ENCODE results near the gene HSD11B2.

HSD11B2 gene

DNA sequence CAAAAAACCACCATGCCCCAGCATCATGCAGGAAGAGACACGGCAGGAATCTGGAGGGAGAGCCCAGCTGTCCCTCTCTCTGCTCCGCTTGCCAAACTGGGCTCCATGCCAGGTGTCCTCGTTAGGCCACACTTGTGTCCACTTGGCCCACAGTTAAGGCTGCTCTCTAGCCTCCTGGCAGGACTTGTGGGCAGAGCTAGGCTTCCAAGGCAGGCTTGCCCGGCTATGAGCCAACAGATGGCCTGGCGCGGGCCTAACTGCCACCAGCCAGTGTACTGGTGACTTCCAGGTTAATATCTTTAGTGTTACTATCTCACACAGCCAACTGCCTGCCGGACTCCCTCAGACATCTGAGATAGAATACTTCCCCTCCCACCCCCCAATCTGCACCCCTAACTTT, 39.4 kb downstream of the HSD11B2 start:
- POLR2A ChIA-PET = interaction anchor here (0.6 to 1.0 kb wide), 2 partner anchors 360 to 595 kb away, joined by 4 read pairs; no protein-coding TSS in a partner anchor
- no peak overlapping the region for H3K27ac ChIP-seq (ENCODE audit: extremely low read depth, low read depth, low read length)

More for the DNA sequence above, 39.4 kb downstream of the HSD11B2 start:
- Histone ChIP-seq H3K4me1 (ENCODE audit: control insufficient read depth, insufficient read depth, low read length) (peaks cover 6% of the 10 kb centered on the region; the same call in 1 of the 2 replicates), H3K36me3 (ENCODE audit: control insufficient read depth in 2 of 2, insufficient read depth in 1 of 2, low read length in 2 of 2) (peaks cover 0 to 9% of the 10 kb centered on the region in 2 experiments; a peak in 1 of 3 replicates), H3K4me3 (ENCODE audit: low read depth, low read length) (no peak overlapping the region), H3K9me3 (ENCODE audit: control insufficient read depth, insufficient read depth, low read depth, low read length) (no peaks in the 10 kb centered on the region)
- CTCF ChIA-PET = interaction anchor here (0.7 to 1.6 kb wide), 4 partner anchors 11 to 190 kb away, joined by 3 to 4 read pairs (median 4); partner anchors contain the start of gene ATP6V0D1
- TF ChIP-seq ZNF16 (tag by site-specific recombination; IDR thresholded peaks at IDR 0.05; ENCODE audit: low read depth) (no peak), ZNF138 (tag by site-specific recombination; IDR thresholded peaks at IDR 0.05; ENCODE audit: borderline replicate concordance) (no peak), SP7 (tag by site-specific recombination; IDR thresholded peaks at IDR 0.05) (no peak), ZNF174 (tag by site-specific recombination; IDR thresholded peaks at IDR 0.05) (no peak), ZNF623 (tag by site-specific recombination; IDR thresholded peaks at IDR 0.05) (no peak), ZBTB7A (tag by site-specific recombination; IDR thresholded peaks at IDR 0.05; ENCODE audit: low read depth) (no peak), KLF9 (tag by site-specific recombination; IDR thresholded peaks at IDR 0.05; ENCODE audit: low read depth) (no peak), ZNF302 (tag by site-specific recombination; IDR thresholded peaks at IDR 0.05; ENCODE audit: low read depth) (no peak), BCL11A (tag by site-specific recombination; IDR thresholded peaks at IDR 0.05; ENCODE audit: low read depth) (no peak), ZNF311 (tag by site-specific recombination; IDR thresholded peaks at IDR 0.05; ENCODE audit: borderline replicate concordance) (no peak), ZNF558 (tag by site-specific recombination; IDR thresholded peaks at IDR 0.05) (no peak), ZFP3 (tag by site-specific recombination; IDR thresholded peaks at IDR 0.05; ENCODE audit: low read depth) (no peak), ZNF830 (tag by site-specific recombination; IDR thresholded peaks at IDR 0.05; ENCODE audit: low read depth) (no peak), ZNF561 (tag by site-specific recombination; IDR thresholded peaks at IDR 0.05; ENCODE audit: borderline replicate concordance) (no peak), ZNF610 (tag by site-specific recombination; IDR thresholded peaks at IDR 0.05; ENCODE audit: borderline replicate concordance) (no peak)
- TF ChIP-seq, protein P1, sequence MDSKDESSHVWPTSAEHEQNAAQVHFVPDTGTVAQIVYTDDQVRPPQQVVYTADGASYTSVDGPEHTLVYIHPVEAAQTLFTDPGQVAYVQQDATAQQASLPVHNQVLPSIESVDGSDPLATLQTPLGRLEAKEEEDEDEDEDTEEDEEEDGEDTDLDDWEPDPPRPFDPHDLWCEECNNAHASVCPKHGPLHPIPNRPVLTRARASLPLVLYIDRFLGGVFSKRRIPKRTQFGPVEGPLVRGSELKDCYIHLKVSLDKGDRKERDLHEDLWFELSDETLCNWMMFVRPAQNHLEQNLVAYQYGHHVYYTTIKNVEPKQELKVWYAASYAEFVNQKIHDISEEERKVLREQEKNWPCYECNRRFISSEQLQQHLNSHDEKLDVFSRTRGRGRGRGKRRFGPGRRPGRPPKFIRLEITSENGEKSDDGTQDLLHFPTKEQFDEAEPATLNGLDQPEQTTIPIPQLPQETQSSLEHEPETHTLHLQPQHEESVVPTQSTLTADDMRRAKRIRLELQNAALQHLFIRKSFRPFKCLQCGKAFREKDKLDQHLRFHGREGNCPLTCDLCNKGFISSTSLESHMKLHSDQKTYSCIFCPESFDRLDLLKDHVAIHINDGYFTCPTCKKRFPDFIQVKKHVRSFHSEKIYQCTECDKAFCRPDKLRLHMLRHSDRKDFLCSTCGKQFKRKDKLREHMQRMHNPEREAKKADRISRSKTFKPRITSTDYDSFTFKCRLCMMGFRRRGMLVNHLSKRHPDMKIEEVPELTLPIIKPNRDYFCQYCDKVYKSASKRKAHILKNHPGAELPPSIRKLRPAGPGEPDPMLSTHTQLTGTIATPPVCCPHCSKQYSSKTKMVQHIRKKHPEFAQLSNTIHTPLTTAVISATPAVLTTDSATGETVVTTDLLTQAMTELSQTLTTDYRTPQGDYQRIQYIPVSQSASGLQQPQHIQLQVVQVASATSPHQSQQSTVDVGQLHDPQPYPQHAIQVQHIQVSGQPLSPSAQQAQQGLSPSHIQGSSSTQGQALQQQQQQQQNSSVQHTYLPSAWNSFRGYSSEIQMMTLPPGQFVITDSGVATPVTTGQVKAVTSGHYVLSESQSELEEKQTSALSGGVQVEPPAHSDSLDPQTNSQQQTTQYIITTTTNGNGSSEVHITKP (tag by site-specific recombination; IDR thresholded peaks at IDR 0.05) = no peak
- TF ChIP-seq, protein P2, sequence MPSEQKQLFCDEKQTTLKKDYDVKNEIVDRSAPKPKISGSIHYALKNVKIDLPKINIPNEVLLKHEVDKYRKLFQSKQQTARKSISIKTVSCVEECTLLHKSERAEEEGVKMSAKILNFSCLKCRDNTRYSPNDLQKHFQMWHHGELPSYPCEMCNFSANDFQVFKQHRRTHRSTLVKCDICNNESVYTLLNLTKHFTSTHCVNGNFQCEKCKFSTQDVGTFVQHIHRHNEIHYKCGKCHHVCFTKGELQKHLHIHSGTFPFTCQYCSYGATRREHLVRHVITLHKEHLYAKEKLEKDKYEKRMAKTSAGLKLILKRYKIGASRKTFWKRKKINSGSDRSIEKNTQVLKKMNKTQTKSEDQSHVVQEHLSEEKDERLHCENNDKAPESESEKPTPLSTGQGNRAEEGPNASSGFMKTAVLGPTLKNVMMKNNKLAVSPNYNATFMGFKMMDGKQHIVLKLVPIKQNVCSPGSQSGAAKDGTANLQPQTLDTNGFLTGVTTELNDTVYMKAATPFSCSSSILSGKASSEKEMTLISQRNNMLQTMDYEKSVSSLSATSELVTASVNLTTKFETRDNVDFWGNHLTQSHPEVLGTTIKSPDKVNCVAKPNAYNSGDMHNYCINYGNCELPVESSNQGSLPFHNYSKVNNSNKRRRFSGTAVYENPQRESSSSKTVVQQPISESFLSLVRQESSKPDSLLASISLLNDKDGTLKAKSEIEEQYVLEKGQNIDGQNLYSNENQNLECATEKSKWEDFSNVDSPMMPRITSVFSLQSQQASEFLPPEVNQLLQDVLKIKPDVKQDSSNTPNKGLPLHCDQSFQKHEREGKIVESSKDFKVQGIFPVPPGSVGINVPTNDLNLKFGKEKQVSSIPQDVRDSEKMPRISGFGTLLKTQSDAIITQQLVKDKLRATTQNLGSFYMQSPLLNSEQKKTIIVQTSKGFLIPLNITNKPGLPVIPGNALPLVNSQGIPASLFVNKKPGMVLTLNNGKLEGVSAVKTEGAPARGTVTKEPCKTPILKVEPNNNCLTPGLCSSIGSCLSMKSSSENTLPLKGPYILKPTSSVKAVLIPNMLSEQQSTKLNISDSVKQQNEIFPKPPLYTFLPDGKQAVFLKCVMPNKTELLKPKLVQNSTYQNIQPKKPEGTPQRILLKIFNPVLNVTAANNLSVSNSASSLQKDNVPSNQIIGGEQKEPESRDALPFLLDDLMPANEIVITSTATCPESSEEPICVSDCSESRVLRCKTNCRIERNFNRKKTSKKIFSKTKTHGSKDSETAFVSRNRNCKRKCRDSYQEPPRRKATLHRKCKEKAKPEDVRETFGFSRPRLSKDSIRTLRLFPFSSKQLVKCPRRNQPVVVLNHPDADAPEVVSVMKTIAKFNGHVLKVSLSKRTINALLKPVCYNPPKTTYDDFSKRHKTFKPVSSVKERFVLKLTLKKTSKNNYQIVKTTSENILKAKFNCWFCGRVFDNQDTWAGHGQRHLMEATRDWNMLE (tag by site-specific recombination; conservative IDR thresholded peaks at IDR 0.05; ENCODE audit: low read depth) = no peak
- TF ChIP-seq, protein P3, sequence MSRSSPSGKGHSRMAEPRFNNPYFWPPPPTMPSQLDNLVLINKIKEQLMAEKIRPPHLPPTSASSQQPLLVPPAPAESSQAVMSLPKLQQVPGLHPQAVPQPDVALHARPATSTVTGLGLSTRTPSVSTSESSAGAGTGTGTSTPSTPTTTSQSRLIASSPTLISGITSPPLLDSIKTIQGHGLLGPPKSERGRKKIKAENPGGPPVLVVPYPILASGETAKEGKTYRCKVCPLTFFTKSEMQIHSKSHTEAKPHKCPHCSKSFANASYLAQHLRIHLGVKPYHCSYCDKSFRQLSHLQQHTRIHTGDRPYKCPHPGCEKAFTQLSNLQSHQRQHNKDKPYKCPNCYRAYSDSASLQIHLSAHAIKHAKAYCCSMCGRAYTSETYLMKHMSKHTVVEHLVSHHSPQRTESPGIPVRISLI (tag by site-specific recombination; IDR thresholded peaks at IDR 0.05) = no peak
- TF ChIP-seq, protein P4, sequence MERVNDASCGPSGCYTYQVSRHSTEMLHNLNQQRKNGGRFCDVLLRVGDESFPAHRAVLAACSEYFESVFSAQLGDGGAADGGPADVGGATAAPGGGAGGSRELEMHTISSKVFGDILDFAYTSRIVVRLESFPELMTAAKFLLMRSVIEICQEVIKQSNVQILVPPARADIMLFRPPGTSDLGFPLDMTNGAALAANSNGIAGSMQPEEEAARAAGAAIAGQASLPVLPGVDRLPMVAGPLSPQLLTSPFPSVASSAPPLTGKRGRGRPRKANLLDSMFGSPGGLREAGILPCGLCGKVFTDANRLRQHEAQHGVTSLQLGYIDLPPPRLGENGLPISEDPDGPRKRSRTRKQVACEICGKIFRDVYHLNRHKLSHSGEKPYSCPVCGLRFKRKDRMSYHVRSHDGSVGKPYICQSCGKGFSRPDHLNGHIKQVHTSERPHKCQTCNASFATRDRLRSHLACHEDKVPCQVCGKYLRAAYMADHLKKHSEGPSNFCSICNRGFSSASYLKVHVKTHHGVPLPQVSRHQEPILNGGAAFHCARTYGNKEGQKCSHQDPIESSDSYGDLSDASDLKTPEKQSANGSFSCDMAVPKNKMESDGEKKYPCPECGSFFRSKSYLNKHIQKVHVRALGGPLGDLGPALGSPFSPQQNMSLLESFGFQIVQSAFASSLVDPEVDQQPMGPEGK (tag by site-specific recombination; IDR thresholded peaks at IDR 0.05) = no peak
- TF ChIP-seq, protein P5, sequence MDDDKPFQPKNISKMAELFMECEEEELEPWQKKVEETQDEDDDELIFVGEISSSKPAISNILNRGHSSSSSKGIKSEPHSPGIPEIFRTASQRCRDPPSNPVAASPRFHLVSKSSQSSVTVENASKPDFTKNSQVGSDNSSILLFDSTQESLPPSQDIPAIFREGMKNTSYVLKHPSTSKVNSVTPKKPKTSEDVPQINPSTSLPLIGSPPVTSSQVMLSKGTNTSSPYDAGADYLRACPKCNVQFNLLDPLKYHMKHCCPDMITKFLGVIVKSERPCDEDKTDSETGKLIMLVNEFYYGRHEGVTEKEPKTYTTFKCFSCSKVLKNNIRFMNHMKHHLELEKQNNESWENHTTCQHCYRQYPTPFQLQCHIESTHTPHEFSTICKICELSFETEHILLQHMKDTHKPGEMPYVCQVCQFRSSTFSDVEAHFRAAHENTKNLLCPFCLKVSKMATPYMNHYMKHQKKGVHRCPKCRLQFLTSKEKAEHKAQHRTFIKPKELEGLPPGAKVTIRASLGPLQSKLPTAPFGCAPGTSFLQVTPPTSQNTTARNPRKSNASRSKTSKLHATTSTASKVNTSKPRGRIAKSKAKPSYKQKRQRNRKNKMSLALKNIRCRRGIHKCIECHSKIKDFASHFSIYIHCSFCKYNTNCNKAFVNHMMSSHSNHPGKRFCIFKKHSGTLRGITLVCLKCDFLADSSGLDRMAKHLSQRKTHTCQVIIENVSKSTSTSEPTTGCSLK (tag by site-specific recombination; IDR thresholded peaks at IDR 0.05) = no peak

Data from HEK293 (cell line).